ENCODE data around the gene MEIOB.
"Not testable (repeated sequence)": the region's sequence is repeated elsewhere in the genome, so short reads cannot be mapped to it uniquely, and the experiment has no call there.

MEIOB gene

DNA sequence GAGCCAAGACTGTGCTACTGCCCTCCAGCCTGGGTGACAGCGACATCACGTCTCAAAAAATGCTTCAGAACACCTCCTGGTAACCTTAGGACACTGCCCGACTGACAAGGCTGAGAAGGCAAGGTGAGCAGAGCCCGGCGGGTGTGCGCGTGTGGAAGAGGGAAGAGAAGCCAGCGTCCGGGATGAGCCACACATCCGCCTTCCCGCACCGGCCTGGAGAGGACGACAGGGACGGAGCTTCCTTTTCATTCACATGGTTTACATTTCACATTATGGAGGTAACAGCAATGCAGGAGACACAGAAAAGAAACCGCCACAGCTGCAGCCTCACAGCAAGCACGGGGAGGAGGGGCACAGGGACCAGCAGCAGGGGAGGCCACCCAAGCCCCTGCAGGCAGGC, 61.9 kb downstream of the MEIOB start:
- DNase-seq (ENCODE audit: low spot score) = no peak

DNA sequence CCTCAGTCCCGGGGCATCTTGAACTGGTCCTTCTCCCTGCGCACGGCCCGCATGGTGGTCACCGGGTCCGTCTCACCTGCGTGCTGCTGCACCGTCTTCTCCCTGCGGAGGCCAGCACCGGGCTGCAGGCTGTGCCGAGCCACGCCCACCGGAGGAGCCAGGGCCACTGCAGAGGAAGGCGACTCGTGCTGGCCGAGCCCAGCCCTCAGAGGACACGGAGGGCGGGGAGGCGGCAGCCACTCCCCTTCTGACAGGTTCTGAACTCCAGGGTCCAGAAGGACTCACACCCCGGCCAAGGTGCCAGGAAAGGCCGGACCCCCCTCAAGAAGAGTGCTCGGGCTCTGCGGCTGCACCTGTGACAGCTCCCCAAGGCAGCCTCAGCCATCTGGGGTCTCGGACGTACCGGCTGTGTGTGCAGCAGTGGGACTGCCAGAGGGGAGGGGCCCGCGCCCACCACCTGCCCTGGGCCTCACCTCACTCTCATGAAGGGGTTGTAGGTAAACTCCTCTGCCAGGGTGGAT, 62.6 kb downstream of the MEIOB start:
- DNase-seq (ENCODE audit: low spot score) = no peak

GRCh38 chr16:1808691-1809090, 63.3 kb downstream of the MEIOB start:
- no peak for DNase-seq (ENCODE audit: low spot score)

GRCh38 chr16:1807626-1808025, 64.3 kb downstream of the MEIOB start:
- DNase-seq (ENCODE audit: low spot score) = no peak

GRCh38 chr16:1800701-1801100, 71.3 kb downstream of the MEIOB start:
- DNase-seq (ENCODE audit: low spot score) = no peak

DNA sequence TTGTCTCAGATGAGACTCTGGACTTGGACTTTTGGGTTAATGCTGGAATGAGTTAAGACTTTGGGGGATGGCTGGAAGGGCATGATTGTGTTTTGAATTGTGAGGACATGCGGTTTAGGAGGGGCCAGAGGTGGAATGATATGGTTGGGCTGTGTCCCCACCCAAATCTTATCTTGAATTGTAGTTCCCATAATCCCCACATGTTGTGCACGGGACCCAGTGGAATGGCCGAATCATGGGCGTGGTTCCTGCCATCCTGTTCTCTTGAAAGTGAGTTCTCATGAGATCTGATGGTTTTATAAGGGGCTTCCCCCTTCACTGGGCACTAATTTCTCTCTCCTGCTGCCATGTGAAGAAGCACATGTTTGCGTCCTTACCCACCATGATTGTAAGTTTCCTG, 72.7 kb downstream of the MEIOB start:
- not testable (repeated sequence) for DNase-seq (ENCODE audit: low spot score)

- no peak for DNase-seq (ENCODE audit: low spot score)
Observed at GRCh38 chr16:1794908-1795666, 76.9 kb downstream of the MEIOB start.

DNA sequence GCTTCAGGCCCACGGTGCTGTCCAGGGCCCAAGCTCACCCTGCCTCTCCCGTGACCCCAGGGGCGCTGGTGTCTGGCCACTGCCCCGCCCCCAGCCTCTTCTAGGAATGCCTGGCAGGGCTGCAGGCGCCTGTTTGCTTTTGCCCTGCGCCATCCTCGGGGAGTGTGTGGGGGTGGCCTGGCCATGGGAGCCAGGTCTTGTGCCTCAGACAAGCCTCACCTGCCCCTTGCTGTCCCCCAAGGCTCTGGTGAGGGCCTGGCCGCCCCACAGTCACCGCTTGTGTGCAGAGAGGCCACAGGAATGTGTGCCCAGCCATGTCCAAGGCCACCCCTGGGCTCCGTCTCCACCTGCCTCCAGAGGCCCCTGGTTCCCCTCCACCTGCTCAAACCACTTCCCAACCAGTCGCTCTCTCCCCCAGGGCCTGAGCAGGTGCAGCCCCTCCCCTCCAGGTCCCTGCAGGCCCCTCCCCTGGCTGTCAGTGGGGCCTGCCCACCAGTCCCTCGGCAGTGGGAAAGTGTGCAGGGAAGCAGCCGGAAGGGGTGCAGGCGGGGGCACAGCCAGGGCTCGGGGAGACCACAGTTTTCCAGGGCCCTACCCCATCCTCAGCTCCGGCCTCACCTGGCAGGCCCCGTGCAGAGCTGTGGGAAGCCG, 77.6 kb downstream of the MEIOB start:
- no peak for DNase-seq (ENCODE audit: low spot score)

GRCh38 chr16:1793578-1794220, 78.3 kb downstream of the MEIOB start, which contains the start of gene IGFALS:
TSS of gene IGFALS (minus strand) at chr16:1793705. CDS start at chr16:1793652, 53 bp downstream.
- no peak for DNase-seq (ENCODE audit: low spot score)

DNA sequence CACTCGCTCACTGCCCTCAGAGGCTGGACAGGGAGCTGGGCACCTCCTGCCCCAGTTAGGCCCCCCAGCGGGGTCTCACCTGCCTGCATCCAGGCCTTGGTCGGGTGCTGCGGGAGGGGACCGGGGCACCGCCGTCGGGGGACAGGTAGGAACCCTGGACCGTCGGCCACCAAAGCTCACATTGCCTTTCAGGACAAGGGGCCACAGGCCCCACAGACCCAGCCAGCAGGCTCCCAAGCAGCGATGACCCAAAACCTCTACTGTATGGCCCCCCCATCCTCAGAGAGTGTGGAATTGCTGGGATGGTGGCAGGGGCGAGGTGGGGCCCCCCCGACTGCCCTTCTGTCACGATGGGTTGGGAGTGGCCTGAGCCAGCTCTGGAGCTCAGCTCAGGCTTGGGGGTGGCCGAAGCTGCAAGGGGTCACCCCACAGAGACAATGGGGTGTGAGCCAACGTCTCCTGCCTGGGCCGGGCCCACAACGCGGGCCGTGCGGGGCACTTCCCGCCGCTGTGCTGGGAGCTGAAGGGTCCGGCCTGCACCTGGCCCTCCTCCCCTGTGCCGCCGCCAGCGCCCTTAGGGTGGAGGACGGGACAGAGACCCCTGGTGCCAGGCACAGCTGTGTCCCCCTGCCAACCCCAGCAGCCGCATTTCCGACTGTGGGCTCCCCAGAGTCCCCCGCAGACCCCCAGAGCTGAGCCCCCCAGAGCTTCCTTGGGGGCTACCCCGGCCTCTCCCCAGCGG, 79.0 kb downstream of the MEIOB start:
- no peak for DNase-seq (ENCODE audit: low spot score)

- DNase-seq (ENCODE audit: low spot score) = no peak
Observed at GRCh38 chr16:1791943-1792812, 79.8 kb downstream of the MEIOB start.

- no peak for DNase-seq (ENCODE audit: low spot score)
Observed at GRCh38 chr16:1791256-1791942, 80.6 kb downstream of the MEIOB start.

GRCh38 chr16:1790611-1791255, 81.2 kb downstream of the MEIOB start:
- no peak for DNase-seq (ENCODE audit: low spot score)

- no peak for DNase-seq (ENCODE audit: low spot score)
Observed at GRCh38 chr16:1790261-1790610, 81.7 kb downstream of the MEIOB start.

DNA sequence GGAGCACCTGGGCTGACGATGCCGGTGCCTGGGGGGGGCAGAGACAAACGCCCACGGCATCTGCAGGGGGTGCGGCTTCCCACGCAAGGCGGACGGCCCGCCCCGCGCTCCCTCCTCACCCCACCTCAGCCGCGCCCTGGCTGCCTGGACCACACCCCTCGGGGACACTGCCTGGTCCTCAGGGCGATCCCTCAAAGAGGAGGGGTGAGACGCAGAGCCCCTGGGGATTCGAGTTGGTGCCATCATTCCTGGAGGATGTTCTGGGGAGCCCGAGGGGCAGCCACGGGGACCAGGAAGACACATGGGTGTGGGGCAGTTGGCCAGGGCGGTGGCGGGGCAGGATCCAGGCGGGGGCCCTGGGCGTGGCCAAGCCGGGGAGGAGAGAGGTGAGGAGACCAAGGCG, 82.3 kb downstream of the MEIOB start:
- no peak for DNase-seq (ENCODE audit: low spot score)

DNA sequence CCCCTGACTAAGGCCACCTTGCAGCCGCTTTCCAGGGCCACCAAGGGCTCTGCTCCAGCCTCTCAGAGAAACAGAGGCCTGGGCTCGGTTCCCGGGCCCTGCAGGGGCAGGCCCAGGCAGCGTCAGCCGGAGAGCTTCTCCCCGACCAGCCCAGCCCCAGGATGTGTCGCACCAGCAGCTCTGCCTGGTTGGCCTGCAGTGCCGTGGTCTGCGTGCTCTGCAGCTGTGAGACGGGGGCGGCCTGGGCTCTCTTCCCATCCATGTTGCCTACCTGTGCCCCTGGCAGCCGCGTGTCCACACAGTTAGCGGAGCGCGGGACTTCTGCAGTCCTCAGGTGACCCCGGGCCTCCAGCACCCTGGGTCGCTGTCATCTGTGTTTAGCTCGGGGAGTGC, 83.3 kb downstream of the MEIOB start:
- no peak for DNase-seq (ENCODE audit: low spot score)

- DNase-seq (ENCODE audit: low spot score) = no peak
Observed at GRCh38 chr16:1788095-1788707, 83.8 kb downstream of the MEIOB start.

- no peak for DNase-seq (ENCODE audit: low spot score)
Observed at GRCh38 chr16:1787322-1788094, 84.5 kb downstream of the MEIOB start.

- no peak for DNase-seq (ENCODE audit: low spot score)
Observed at GRCh38 chr16:1787056-1787321, 85.0 kb downstream of the MEIOB start.
